NCI-H1092 treated with DMSO at 0.1 percent for 48 hours (cell line): Measurements from ENCODE around the gene ZNF408.

ENCODE experiments used
- DNase-seq: peaks from one replicate; lab custom pipeline; 2025; lab: John Stamatoyannopoulos, UW

Gene ZNF408

GRCh38 chr11:46727952-46728658 lies 27.3 kb downstream of the ZNF408 start:
- DNase-seq = no peak

- DNase-seq = no peak
Measured at GRCh38 chr11:46728659-46729040, 27.8 kb downstream of the ZNF408 start.

- no peak for DNase-seq
Measured at GRCh38 chr11:46729110-46730027, 28.5 kb downstream of the ZNF408 start.

- DNase-seq = no peak
Measured at GRCh38 chr11:46731545-46731944, 30.7 kb downstream of the ZNF408 start.

- no peak for DNase-seq
Measured at GRCh38 chr11:46733234-46733633, 32.4 kb downstream of the ZNF408 start.

- no peak for DNase-seq
Measured at GRCh38 chr11:46736146-46736545, 35.3 kb downstream of the ZNF408 start.

GRCh38 chr11:46736615-46737014 lies 35.8 kb downstream of the ZNF408 start:
- DNase-seq = no peak

GRCh38 chr11:46737699-46738098 lies 36.9 kb downstream of the ZNF408 start:
- DNase-seq = no peak

- DNase-seq = no peak
Measured at GRCh38 chr11:46738887-46739286, 38.1 kb downstream of the ZNF408 start.

GRCh38 chr11:46741600-46742484 lies 41.0 kb downstream of the ZNF408 start:
- no peak for DNase-seq

GRCh38 chr11:46743043-46743442 lies 42.2 kb downstream of the ZNF408 start:
- DNase-seq = no peak

GRCh38 chr11:46743693-46744339 lies 43.0 kb downstream of the ZNF408 start:
- DNase-seq = no peak

- DNase-seq = no peak
Measured at GRCh38 chr11:46745328-46745727, 44.5 kb downstream of the ZNF408 start.

- no peak for DNase-seq
Measured at GRCh38 chr11:46745995-46746394, 45.2 kb downstream of the ZNF408 start.

- no peak for DNase-seq
Measured at GRCh38 chr11:46747150-46747549, 46.3 kb downstream of the ZNF408 start.
